GM19240 (cell line): ENCODE results near the gene CFAP73.
"Not testable (repeated sequence)": the region's sequence is repeated elsewhere in the genome, so short reads cannot be mapped to it uniquely, and the experiment has no call there.

Source experiments
- DNase-seq: peaks from one replicate; pipeline ENCODE4 v3.0.0; 2011; ENCODE audit warnings: low spot score; ENCODE audit not compliant: insufficient read length

The CFAP73 gene

DNA sequence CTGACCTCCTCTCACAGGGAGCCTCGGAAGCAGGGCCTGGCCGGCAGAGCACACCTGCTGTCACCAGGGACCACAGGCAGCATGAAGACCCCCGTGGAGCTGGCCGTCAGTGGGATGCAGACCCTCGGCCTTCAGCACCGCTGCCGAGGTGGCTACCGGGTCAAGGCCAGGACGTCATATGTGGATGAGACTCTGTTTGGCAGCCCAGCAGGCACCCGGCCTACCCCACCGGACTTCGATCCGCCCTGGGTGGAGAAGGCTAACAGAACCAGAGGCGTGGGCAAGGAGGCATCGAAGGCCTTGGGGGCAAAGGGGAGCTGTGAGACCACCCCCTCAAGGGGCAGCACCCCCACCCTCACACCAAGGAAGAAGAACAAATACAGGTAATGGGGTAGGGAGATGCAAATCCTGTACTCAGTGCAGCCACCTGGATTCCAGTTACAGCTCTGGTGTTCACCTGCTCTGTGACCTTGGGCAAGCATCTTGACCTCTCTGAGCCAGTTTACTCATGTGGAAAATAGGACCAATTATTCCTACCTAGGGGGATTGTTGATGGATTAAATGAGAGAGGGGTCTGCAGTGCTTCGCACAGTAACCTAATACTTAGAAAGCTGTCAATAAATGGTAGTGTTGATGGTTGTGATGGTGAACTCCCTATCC lies 37.3 kb downstream of the CFAP73 start:
- DNase-seq, result no peak

DNA sequence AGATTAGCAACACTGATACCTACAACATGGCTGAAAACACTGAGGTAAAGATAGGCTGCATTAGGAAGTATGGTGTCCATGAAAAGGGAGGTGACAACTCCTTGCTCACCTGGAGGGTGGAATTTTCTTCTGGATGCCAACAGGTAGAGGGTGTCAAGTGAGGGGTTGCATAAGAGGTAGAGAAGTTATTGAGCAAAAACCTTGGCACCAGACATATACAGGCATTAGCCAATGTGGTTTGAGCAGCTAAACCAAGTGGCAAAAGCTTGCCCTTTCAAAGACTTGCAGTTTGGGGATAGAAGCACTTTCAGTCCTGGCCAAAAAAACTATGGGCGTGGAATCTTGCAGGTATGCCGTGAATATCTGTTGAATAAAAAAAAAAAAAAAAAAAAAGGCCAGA lies 39.8 kb downstream of the CFAP73 start:
- no peak for DNase-seq

DNA sequence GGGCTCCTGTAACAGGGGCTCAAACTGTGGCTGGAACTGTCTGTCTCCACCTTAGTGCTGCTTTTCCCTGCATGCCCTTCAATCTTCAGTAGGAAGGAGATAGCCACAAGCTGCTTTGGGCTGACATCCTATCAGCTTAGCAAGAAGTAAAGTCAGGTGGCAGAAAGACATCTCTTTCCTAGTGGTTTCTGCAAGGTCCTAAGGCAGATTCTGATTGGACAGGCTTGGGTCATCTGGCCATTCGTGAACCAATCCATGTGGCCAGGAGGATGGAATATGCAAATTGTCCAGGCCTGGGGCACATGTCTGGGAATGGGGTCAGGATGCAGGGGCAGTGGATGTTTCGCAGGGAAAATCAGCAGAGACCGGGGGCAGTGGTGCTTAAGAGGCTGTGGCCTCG lies 41.2 kb downstream of the CFAP73 start:
- no peak for DNase-seq

DNA sequence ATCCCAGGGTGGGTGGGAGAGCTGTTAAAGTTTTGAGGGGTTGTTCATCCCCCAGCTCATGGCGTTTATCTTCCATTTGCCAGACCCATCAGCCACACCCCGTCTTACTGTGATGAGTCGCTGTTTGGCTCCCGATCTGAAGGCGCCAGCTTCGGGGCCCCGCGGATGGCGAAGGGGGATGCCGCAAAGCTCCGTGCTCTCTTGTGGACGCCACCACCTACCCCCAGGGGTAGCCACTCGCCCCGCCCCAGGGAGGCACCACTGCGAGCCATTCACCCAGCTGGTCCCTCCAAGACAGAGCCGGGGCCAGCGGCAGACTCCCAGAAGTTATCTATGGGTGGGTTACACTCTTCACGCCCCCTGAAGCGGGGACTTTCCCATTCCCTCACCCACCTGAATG lies 41.7 kb downstream of the CFAP73 start:
- DNase-seq, result no peak

DNA sequence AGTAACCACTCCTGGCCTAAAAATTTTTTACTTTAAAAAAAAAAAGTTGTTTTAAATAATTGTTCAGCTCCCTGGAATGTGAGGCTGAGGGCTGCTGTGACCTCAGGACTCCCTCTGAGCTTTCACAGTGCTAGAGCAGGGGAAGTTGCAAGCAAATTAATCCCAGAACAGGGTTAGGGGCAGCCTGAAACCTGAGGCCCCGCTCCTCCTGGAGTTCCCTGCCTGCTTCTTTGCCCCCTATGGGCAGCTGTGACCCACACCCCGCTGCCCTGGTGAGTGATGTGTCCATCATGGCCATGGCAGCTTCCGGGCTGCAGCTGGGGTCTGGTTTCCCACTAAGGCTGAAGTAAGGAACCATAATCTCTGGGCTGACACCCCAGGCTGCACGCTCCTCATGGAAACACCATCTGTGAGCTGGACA lies 45.5 kb downstream of the CFAP73 start:
- DNase-seq, result no peak

DNA sequence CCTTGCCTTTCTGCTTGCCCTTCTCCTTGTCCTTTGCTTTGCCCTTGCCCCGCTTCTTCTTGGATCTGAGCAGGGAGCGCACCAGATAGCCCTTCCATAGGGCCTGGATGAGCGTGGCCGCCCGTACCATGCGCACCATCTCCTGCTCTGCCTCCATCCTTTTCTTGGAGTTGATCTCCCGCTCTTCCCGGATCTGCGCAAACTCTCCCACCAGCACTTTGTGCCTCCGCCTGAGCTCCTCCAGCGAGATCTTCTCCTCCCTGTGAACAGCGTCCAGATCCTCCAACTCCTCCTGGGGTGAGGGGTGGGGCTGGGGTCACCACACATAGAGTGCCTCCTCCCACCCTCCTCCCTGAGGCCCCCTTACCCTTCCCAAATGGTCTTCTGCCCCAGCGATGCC lies 46.1 kb downstream of the CFAP73 start:
- DNase-seq, result no peak

DNA sequence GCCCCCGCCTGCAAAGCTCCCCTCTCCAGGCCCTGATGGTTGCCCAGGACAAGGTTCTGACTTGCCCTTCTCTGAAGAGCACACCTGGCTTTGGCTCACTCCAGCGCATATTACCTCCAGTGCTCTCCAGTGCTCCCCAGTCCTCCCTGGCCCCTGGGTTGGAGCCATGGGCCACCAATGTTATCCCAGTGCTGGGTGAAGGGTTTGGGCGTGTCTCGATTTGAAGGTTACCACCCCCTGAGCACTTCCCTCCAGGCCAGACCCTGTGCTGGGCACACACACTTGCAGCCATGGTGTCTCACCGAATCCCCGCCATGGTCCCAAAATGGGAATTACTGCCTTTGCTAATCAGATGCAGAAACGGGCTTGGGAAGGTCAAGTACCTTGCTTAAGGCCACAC lies 47.1 kb downstream of the CFAP73 start:
- no peak for DNase-seq

DNA sequence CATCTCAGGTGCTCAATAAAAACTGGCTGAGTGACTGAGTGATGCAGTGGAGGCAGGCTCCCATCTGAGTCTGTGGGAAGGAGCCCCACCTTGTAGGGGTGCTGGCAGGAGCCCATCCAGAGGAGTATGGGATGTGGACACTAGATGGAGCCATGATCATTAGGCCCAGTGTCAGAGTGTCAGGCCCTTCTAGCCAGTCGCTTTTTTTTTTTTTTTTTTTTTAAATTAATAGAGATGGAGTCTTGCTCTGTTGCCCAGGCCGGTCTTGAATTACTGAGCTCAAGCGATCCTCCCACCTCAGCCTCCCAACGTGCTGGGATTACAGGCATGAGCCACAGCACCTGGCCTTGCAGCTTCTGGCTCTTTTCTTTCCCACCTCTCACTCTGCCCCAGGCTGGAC lies 47.5 kb downstream of the CFAP73 start:
- peak; percentile 93 for DNase-seq

DNA sequence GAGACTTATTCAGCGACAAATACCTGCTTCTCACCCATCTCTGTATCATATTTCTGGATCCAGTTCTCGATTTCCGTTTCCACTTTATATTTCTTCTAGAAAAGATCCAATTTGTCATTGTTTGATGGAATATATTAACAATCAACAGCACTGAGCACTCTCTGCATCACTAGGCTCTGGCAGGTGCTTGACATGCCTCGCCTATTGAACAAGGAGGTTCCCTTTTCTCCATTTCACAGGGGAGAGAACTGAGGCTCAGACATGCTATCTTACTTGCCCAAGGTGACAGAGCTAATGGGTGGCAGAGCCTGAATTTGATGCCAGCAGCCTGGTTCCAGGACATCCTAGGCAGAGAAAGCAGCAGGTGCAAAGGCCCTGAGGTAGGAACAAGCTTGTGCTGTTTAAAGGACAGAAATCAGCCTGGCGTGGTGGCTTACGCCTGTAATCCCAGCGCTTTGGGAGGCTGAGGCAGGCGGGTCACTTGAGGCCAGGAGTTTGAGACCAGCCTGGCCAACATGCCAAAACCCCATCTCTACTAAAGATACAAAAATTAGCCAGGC lies 48.1 kb downstream of the CFAP73 start:
- no peak for DNase-seq

DNA sequence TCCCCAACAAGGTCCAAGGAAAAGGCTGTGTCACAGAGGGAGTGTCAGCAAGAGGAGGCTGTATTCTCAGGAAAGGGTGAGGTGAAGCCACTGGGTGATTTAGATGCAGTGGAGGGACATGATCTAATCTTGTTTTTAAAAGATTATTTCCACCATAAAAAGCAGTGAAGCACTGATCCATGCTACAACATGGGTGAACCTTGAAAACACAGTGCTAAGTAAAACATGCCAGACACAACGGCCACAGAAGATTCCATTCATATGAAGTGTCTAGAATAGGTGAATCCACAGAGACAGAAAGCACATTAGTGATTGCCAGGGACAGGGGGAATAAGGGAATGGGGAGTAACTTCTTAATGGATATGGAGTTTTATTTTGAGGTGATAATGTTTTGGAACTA lies 48.8 kb downstream of the CFAP73 start:
- no peak for DNase-seq

DNA sequence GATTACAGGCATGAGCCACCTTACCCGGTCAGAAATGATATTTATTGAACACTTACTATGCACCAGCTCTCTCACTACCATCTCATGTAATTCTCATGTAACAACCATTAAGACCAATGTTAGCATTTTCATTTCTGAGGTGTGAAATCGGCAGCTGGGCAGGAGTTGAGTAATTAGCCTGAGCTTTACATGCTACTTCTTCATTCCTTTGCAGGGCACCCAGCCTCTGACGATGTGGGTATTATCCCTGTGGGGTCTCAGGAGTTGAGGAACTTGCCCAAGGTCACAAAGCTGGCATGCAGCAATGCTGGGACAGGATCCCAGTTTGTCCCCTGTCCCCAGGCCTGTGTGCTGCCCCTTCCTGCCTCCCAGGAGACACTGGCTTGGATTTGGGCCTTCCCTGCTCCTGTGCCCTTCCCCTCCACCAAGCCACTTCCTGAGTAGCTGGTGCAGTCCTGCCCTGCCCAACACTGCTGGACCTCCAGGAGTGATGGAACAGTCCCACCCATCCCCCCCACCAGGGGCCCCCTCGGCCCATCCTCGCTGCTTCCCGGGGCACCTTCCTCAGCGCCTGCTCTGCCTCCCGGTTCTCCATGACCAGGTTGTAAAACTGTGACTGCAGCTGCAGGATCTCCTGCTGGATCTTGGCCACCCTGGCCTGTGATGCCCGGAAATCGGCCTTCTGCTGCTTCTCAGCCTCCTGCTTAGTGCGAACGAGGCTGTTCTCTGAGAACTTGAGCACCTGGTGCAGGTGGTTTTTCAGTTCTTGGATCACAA lies 50.7 kb downstream of the CFAP73 start:
- DNase-seq, result no peak

DNA sequence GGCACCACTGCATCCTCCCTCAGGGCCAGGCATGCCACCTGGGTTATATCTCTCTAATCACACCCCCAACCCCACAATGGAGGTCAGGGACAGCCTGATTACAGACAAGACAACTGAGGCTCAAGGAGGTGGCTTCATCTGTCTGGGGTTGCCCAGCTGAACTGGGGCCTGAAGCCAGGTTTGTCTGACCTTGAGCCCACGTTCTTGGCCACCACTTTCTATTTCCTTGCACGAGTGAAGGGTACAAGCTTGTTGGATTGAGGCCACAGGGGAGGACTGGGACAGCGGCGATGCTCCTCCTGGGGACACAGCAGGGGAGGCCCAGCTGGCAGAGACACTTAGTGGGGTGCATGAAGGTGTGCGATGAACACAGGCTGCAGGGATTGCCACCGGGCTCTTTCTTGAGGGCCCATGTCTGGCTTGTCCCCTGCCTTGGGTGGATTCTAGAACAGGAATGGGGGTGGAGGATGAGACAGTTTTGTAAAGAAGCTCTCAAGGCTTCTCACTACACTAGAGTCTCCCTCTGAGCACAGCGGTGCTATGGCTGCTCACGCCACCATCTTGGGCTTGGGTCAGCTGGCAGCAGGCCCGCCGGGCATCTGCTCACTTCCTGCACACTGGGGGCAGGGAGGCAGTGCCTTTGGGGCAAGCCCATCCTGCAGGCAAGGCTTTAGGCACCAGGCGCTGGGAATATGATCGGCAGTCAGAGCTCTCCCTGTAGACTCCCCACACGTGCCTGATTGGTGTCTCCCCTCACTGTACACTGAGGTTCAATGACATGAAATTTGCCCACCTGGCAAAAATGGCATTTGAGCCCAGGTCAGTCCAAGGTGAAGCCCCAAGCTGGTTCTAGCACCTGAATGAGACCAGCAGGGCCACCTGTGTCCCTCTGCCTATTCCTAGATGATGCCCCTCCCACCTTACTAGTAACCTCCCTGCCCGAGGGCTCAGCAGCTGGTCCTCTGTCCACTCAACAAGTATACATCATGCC lies 52.0 kb downstream of the CFAP73 start:
- DNase-seq, result no peak

DNA sequence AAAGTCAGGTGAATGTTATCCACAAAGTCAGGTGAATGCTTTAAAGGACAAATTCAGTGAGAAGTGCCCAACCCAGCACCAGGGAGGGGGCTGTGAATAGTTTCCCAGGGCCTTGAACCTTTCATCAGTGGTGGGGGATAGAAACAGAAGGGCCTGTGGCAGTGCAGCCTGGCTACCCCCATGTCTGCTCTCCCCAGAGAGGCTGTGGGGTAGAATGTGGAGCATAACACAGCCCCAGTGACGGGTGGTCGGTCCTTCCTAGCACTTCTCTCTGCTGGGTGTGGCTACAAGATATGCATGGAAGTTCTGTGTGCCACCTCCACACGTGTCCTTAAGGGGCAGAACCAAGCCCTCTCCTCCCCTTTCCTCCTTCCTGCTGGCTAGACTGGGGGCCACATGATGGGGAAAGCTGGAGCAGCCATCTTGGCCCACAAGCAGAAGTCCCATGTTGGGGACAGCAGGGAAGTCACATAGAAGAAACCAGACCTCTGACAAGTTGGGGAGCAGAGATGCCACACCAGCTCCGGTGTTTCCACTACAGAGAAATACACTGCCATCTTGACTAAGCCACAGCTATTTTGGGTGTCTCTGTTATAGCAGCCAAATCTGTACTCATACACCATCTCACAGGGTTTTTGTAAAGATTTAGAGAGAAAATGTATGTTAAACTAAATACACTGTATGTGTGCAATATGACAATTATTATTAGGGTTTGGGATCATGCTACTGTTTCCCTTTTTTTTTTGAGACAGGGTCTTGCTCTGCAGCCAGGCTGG lies 53.0 kb downstream of the CFAP73 start:
- DNase-seq, result no peak

DNA sequence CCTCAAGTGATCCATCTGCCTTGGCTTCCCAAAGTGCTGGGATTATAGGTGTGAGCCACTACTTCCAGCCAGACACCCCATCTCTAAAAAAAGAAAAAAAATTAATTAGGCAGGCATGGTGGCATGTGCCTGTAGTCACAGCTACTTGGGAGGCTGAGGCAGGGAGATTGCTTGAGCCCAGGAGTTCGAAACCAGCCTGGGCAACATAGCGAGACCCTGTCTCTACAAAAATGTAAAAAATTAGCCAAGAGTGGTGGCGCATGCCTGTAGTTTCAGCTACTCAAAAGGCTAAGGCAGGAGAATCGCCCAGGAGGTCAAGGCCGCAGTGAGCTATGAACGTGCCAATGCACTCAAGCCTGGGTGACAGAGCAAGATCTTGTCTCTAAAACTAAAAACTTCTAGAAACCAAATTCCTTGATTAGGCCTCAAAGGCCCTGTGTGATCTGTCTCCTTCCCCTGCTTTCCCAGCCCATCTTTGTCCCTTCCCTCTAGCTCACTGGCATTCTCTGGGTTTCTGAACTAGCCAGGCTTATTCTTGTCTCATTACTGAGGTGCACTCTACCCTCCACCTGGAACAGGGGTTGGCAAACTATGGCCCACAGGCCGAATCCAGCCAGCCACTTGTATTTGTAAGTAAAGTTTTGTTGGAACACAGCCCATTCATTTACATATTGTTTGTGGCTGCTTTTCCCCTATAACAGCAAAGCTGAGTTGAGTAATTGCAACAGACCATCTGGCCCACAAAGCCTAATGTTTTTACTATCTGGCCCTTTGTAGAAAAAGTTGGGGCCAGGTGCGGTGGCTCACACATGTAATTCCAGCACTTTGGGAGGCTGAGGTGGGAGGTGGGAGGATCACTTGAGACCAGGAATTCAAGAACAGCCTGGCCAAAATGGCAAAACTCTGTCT lies 54.6 kb downstream of the CFAP73 start:
- no peak for DNase-seq

DNA sequence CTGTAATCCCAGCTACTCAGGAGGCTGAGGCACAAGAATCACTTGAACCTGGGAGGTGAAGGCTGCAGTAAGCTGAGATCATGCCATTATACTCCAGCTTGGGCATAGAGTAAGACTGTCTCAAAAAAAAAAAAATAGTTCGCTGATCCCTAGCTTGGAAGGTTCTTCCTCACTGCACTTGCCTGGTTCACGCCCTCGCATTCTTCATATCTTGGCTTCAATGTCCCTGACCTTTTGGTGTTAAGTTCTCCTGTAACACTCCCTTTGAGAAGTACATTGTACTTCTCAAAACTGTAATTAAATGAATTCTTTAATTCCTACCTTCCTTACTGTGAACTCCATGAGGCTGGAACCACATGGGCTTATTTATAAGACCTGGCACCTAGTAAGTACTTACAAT lies 55.3 kb downstream of the CFAP73 start:
- no peak for DNase-seq

DNA sequence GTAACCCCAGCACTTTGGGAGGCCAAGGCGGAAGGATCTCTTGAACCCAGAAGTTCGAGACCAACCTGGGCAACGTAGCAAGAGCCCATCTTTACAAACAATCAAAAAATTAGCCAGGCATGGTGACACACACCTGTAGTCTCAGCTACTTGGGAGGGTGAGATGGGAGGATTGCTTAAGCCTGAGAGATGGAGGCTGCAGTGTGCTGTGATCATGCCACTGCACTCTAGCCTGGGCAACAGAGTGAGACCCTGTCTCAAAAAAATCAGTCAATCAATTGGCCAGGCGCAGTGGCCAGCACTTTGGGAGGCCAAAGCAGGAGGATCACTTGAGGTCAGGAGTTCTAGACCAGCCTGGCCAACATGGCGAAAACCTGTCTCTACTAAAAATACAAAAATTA lies 57.3 kb downstream of the CFAP73 start:
- not testable (repeated sequence) for DNase-seq

DNA sequence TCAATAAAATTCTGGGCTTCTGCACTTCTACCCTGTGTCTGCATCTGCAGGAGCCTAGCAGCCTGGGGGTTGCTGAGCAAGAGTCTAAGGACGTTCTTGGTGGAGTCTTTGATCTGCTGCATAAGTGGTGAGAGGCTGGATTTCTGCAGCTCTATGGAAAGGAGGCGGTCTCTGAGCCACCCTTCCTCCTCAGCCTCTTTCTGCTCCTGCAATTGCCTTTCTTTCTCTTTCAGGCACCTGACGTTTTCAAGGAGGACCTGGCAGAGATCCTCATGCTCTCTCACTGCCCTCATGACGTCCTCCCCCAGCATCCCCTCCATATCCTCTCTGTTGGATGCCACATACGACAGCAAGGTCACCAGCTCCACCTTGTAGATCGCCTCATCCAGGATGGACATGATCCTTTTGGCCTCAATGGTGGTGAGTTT lies 58.1 kb downstream of the CFAP73 start:
- no peak for DNase-seq

DNA sequence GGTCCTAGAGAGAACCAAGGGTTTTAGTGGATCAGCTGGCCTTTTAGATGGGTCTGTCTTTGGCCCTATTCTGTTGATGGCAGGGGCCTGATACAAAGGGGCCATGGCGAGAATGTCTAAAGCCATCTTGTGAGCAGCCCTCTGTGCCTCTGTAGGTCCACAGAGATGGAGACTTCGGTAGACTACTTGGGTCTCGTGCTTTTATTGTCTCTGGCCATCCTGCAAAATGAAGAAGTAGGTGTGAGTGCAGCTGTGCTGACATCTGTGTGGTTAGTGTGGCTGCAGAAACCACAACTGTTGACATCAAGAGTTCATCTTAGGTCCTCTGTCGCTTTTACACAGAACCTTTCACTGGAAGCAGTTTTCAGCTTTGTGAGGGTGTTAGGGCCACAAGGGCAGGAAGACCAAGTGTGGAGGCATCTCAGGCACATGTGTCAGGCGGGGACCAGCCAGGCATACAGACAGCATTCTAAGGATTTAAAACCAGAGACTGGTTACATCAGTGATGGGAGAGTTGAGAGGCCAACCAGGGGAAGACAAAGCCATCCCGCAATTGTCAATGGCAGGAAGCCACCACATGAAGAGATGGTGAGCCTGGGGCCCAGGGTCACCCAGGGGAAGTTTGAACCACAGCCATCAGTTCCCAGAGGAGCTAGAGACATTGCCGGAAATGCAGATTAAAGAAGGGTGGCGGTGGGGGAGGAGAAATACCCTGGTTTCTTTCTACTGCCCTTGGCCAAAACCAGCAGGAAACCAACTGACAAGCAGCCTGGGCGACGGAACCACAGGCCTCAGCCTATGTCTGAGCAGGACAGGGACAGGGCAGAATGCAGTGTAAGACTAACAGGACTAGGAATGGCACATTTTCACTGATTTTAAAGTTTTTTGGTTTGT lies 58.8 kb downstream of the CFAP73 start:
- DNase-seq, result peak; percentile 79
